Heart left ventricle (tissue), 13 donors: ENCODE results near the gene SUGP2.

Experiments
- CTCF ChIP-seq, 12 donors: fragments of 200-600 bp; sonication (generic) in 4 of 12; IDR thresholded peaks; one replicate each; pipeline versions ENCODE4 v1.5.0 to v1.8.0; 2018 to 2022; ENCODE audit warnings: antibody characterized with exemption in 12 of 12, mild to moderate bottlenecking in 5 of 12
- POLR2A ChIP-seq, 2 donors: fragments of 450-650 bp; IDR thresholded peaks; one replicate each; pipeline ENCODE4 v1.6.1; 2017; ENCODE audit warnings: antibody characterized with exemption in 2 of 2, mild to moderate bottlenecking in 2 of 2, moderate library complexity in 2 of 2
- donor health status: ischemic (EF 13 %, LVEDD 7.1; RV severe dilation, severe dysfunction).
- donor health status: DM: no; HTN: yes; CAD: no.
- donor health status: DM: no; HTN: no; CAD: no.
- donor health status: ischemic (EF 25% LVEDD 6.9; RV normal size, moderate dysfunction).
- donor health status: ischemic (EF 25% LVEDD 5.7; RV mildly dilated, moderate dysfunction).
- donor health status: ischemic (EF 35%, LVEDD 5.7; RV mildly dilated, moderate dysfunction).
- donor health status: nonischemic (EF 11% LVEDD 7.7; RV severe dilation, severe dysfunction).
- donor health status: DM: yes; HTN: yes; CAD: no.
- donor health status: PGD.
- donor health status: ischemic (EF 29% LVEDD 5.4; RV normal size, mild dysfunction).
- donor health status: nonischemic (EF 23%, LVEDD 6.1; RV moderate dilation, normal function).

- TF ChIP-seq POLR2A (IDR thresholded peaks at IDR 0.05) (no peak), CTCF (IDR thresholded peaks at IDR 0.05) (no peak)
Measured at GRCh38 chr19:19078801-19079200, 45.5 kb upstream of the SUGP2 start.
